Measurements from ENCODE around the gene UBL4A. TPM values are rescaled to one million over a fixed set of nuclear protein-coding genes. Genes with fewer than 3 reads are reported as not detected.

The UBL4A gene
- total RNA-seq, 1 donor from 2014 or later: 51.1 TPM

- no peak for DNase-seq
Measured at GRCh38 chrX:154481911-154482601, 4.4 kb downstream of the UBL4A start.

GRCh38 chrX:154481195-154481594 is 5.2 kb downstream of the UBL4A start:
- no peak for DNase-seq

- DNase-seq: peak; percentile 94
Measured at GRCh38 chrX:154478728-154479622, 7.4 kb downstream of the UBL4A start, which contains the start of gene LAGE3. Gene LAGE3, minus strand, starts transcription at chrX:154479281. Its CDS starts 366 bp downstream, at chrX:154478915.

GRCh38 chrX:154477891-154478477 is 8.4 kb downstream of the UBL4A start:
- DNase-seq: no peak

GRCh38 chrX:154476821-154477220 is 9.6 kb downstream of the UBL4A start:
- no peak for DNase-seq

- DNase-seq: no peak
Measured at GRCh38 chrX:154473683-154474082, 12.7 kb downstream of the UBL4A start.

- no peak for DNase-seq
Measured at GRCh38 chrX:154472685-154473632, 13.5 kb downstream of the UBL4A start.

- no peak for DNase-seq
Measured at GRCh38 chrX:154471839-154472684, 14.4 kb downstream of the UBL4A start.

GRCh38 chrX:154470914-154471568 is 15.4 kb downstream of the UBL4A start:
- no peak for DNase-seq

- no peak for DNase-seq
Measured at GRCh38 chrX:154470434-154470833, 16.0 kb downstream of the UBL4A start.

- no peak for DNase-seq
Measured at GRCh38 chrX:154469880-154470279, 16.5 kb downstream of the UBL4A start.

- no peak for DNase-seq
Measured at GRCh38 chrX:154469114-154469513, 17.3 kb downstream of the UBL4A start.

- DNase-seq: no peak
Measured at GRCh38 chrX:154468217-154468616, 18.2 kb downstream of the UBL4A start.

- DNase-seq: no peak
Measured at GRCh38 chrX:154467556-154467955, 18.9 kb downstream of the UBL4A start.

- no peak for DNase-seq
Measured at GRCh38 chrX:154466907-154467306, 19.5 kb downstream of the UBL4A start.

GRCh38 chrX:154466036-154466435 is 20.4 kb downstream of the UBL4A start:
- DNase-seq: no peak

- no peak for DNase-seq
Measured at GRCh38 chrX:154465601-154466000, 20.8 kb downstream of the UBL4A start.

- no peak for DNase-seq
Measured at GRCh38 chrX:154464806-154465365, 21.5 kb downstream of the UBL4A start.

GRCh38 chrX:154463611-154464220 is 22.7 kb downstream of the UBL4A start:
- no peak for DNase-seq

GRCh38 chrX:154462396-154462795 is 24.0 kb downstream of the UBL4A start:
- DNase-seq: no peak
